ENCODE results near the gene MATN1. TPM values are rescaled to one million over a fixed set of nuclear protein-coding genes. Genes with fewer than 3 reads are reported as not detected.

The MATN1 gene
- polyA plus RNA-seq, 1 donor (not counting 4 experiments of a cell fraction or from before 2014, with no cell fraction given): 0.05 TPM

- Histone ChIP-seq H3K36me3 (ENCODE audit: control insufficient read depth in 2 of 2, extremely low read depth in 1 of 2, insufficient read depth in 2 of 2, low read length in 2 of 2) (no peaks in the 10 kb centered on the region), H3K4me2 (ENCODE audit: control insufficient read depth, extremely low read depth, insufficient read depth, low read depth, low read length) (no peak overlapping the region), H3K79me2 (ENCODE audit: control insufficient read depth, insufficient read depth, low read length) (no peaks in the 10 kb centered on the region), H3K27ac (ENCODE audit: control insufficient read depth, insufficient read depth, low read length) (no peak overlapping the region), H3K9ac (ENCODE audit: control insufficient read depth, extremely low read depth, insufficient read depth, low read length) (no peak overlapping the region), H3K9me3 (ENCODE audit: control insufficient read depth, low read depth, low read length) (no peaks in the 10 kb centered on the region), H4K20me1 (ENCODE audit: control insufficient read depth, extremely low read depth, insufficient read depth, low read length) (no peaks in the 10 kb centered on the region), H3K4me3 (ENCODE audit: control insufficient read depth in 2 of 3, extremely low read depth in 1 of 3, insufficient read depth in 2 of 3, low read depth in 1 of 3, low read length in 3 of 3) (no peak overlapping the region), H2AFZ (ENCODE audit: control insufficient read depth, low read length) (no peak overlapping the region), H3K4me1 (ENCODE audit: control insufficient read depth, extremely low read depth, insufficient read depth, low read length) (peaks cover 17% of the 10 kb centered on the region), H3K27me3 (ENCODE audit: control insufficient read depth, extremely low read depth, insufficient read depth, low read length) (no peaks in the 10 kb centered on the region), H3K9me1 (ENCODE audit: control insufficient read depth, extremely low read depth, insufficient read depth, low read length) (no peaks in the 10 kb centered on the region)
- TF ChIP-seq EZH2 (IDR thresholded peaks at IDR 0.05; ENCODE audit: low read length) (no peak), CTCF (optimal IDR thresholded peaks at IDR 0.05 in 1 of 3, IDR thresholded peaks at IDR 0.05 in 1 of 3, conservative IDR thresholded peaks at IDR 0.05 in 1 of 3; ENCODE audit: extremely low read depth in 1 of 3, insufficient read depth in 2 of 3, low read length in 3 of 3) (no peak)
- FAIRE-seq (no peak), DNase-seq (ENCODE audit: low read depth, low spot score) (no peak)
- dilution Hi-C loops (cut with MboI; ENCODE audit: extremely low pct_ligation_motif_present, low sequenced_read_pairs): no loop called here
Observed at GRCh38 chr1:30665216-30666010, 58.0 kb downstream of the MATN1 start.

- Histone ChIP-seq H3K9me3 (ENCODE audit: control insufficient read depth, low read depth, low read length) (no peaks in the 10 kb centered on the region), H2AFZ (ENCODE audit: control insufficient read depth, low read length) (no peak overlapping the region), H3K4me2 (ENCODE audit: control insufficient read depth, extremely low read depth, insufficient read depth, low read depth, low read length) (no peak overlapping the region), H3K27ac (ENCODE audit: control insufficient read depth, insufficient read depth, low read length) (no peak overlapping the region), H3K9ac (ENCODE audit: control insufficient read depth, extremely low read depth, insufficient read depth, low read length) (no peak overlapping the region), H3K27me3 (ENCODE audit: control insufficient read depth, extremely low read depth, insufficient read depth, low read length) (no peaks in the 10 kb centered on the region), H3K79me2 (ENCODE audit: control insufficient read depth, insufficient read depth, low read length) (no peaks in the 10 kb centered on the region), H3K4me3 (ENCODE audit: control insufficient read depth in 2 of 3, extremely low read depth in 1 of 3, insufficient read depth in 2 of 3, low read depth in 1 of 3, low read length in 3 of 3) (no peak overlapping the region), H4K20me1 (ENCODE audit: control insufficient read depth, extremely low read depth, insufficient read depth, low read length) (no peaks in the 10 kb centered on the region), H3K4me1 (ENCODE audit: control insufficient read depth, extremely low read depth, insufficient read depth, low read length) (peaks cover 13% of the 10 kb centered on the region), H3K36me3 (ENCODE audit: control insufficient read depth in 2 of 2, extremely low read depth in 1 of 2, insufficient read depth in 2 of 2, low read length in 2 of 2) (no peaks in the 10 kb centered on the region), H3K9me1 (ENCODE audit: control insufficient read depth, extremely low read depth, insufficient read depth, low read length) (no peaks in the 10 kb centered on the region)
- FAIRE-seq: no peak
- no peak for DNase-seq (ENCODE audit: low read depth, low spot score)
- TF ChIP-seq EZH2 (IDR thresholded peaks at IDR 0.05; ENCODE audit: low read length): no peak
- no peak for TF ChIP-seq CTCF (optimal IDR thresholded peaks at IDR 0.05 in 1 of 3, IDR thresholded peaks at IDR 0.05 in 1 of 3, conservative IDR thresholded peaks at IDR 0.05 in 1 of 3; ENCODE audit: extremely low read depth in 1 of 3, insufficient read depth in 2 of 3, low read length in 3 of 3)
- dilution Hi-C loops (cut with MboI; ENCODE audit: extremely low pct_ligation_motif_present, low sequenced_read_pairs): no loop called here
Observed at GRCh38 chr1:30664103-30664755, 59.2 kb downstream of the MATN1 start.

Measured in keratinocyte (primary cell).